CD4-positive, alpha-beta T cell treated with Interleukin-4 for 1 hour (primary cell): ENCODE measurements around the gene CORO1C.

Experiments used
- DNase-seq, 2 donors: peaks; one replicate each; pipeline ENCODE4 v3.0.0-alpha.2; 2020 to 2022

CORO1C gene

GRCh38 chr12:108597559-108598471, 133.5 kb downstream of the CORO1C start, which contains the start of gene TMEM119:
TMEM119 (minus strand) TSS chr12:108598084; CDS start chr12:108592383, 5,701 bp downstream.
- DNase-seq: no peak

GRCh38 chr12:108596854-108597558, 134.3 kb downstream of the CORO1C start:
- no peak for DNase-seq

DNA sequence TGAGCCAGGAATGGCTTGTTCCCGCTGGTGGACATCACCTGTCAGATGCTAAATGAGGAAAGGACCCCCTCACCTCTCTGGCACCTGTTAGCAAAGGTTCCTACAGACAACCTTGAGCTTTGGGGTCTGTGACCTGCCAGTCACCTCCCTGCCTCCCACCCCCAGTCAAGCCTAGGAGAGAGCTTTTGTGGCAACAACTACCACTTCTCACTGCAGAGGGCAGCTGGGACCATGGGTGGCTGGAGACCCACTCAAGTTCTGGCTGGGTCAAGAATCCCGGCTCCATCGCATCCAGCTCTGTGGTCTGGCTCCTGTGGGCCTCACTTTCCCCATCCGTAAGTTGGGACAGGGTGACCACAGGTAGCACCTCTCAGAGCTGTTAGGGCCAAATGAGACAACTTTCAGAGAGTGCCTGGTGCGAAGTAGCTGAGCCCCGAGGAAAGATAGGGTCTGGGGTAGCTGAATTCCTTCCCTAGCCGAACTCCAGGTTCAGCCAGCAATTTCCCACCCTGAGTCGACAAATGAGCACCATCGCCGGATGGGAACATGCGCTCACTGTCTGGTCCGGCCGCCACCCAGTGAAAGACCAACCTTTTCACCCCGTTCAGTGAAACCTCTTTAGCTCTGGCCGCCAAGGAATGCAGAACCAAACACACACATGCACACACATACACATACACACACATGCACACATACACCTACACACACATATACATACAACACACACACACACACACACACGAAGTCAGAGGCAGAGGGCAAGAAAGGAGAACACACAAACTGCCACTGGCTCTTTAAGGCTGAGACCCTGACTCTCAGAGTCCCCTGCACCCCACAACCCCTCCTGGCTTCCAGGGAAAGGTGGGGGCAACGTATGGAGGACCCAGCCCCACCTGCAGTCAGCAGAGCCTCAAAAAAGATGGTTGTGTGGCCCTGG, 135.3 kb downstream of the CORO1C start:
- DNase-seq: no peak
